ENCODE data around the gene IQCH. TPM values are rescaled to one million over a fixed set of nuclear protein-coding genes. Genes with fewer than 3 reads are reported as not detected.

Gene IQCH
- 2.5 and 2.8 TPM in 2 replicates for total RNA-seq
- long read RNA-seq, partial matches to known transcripts = 1 of 14 reads
- long read RNA-seq, other reads (novel, unspliced or antisense) = 12 of 14 reads

DNA sequence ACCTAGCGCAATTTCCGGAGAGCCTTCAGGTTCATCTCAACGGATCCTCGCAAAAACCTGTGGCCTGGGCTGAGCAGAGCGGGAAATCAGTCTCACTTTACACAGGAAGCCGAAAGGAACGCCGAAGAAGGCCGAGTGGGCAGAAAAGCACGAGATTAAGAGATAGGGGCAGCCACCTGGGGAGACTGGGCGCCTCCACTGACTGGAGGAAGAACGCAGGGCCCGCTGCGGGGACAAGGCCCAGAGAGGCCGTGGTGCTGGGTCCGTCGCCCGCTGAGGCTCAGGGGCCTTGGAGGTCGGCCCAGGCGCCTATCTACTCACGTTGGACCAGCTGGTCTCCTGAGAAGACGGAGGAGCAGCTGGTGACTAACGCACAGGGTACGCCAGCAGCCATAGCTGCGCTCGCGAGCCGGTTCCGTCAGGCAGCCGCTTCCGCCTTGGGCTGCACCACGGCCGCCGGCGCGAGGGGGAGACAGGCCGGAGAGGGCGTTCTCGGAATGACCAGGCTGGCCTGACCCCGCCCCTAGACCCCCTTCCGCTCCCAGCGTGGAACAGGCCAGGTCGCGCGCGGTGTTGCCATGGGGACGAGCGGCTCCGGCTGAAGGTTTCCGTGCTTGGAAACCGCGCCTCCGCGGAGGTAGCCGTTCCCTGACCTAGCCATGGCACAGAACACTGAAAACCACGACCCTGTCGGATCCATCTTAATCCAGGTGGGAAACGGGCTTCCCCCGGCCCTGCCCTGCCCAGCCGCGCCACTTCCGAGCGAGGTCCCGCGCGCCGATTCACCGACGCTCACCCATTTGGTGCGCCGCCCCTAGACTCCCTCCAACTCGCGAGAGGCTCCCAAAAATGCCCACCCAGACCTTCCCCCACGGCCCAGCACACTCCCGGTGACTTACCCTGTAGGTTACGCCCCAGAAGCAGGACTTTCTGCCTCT is at the start of gene IQCH, which contains the start of gene AAGAB:
TSS of gene IQCH (plus strand) at position 549 of the 938 bp plus-strand sequence. CDS start at position 660, 111 bp downstream.
TSS of gene AAGAB (minus strand) at position 424 of the 938 bp plus-strand sequence. CDS start at position 394, 30 bp downstream.
- DNase-seq (ENCODE audit: low read depth, low spot score) = peak; percentile 99
- H3K4me1 Mint-ChIP-seq = peaks cover 22% of the 10 kb centered on the region
- H3K27me3 Mint-ChIP-seq (ENCODE audit: low read depth) = peaks cover 17% of the 10 kb centered on the region
- H3K27ac Mint-ChIP-seq (ENCODE audit: unreplicated experiment) = peak within 1 kb of the TSS; percentile 98
- no peaks in the 10 kb centered on the region for H3K9me3 Mint-ChIP-seq
- H3K4me3 Mint-ChIP-seq = peak within 1 kb of the TSS; percentile 98
- peaks cover 2% of the 10 kb centered on the region for H3K36me3 Mint-ChIP-seq (ENCODE audit: low read depth)
- TF ChIP-seq, protein P1, sequence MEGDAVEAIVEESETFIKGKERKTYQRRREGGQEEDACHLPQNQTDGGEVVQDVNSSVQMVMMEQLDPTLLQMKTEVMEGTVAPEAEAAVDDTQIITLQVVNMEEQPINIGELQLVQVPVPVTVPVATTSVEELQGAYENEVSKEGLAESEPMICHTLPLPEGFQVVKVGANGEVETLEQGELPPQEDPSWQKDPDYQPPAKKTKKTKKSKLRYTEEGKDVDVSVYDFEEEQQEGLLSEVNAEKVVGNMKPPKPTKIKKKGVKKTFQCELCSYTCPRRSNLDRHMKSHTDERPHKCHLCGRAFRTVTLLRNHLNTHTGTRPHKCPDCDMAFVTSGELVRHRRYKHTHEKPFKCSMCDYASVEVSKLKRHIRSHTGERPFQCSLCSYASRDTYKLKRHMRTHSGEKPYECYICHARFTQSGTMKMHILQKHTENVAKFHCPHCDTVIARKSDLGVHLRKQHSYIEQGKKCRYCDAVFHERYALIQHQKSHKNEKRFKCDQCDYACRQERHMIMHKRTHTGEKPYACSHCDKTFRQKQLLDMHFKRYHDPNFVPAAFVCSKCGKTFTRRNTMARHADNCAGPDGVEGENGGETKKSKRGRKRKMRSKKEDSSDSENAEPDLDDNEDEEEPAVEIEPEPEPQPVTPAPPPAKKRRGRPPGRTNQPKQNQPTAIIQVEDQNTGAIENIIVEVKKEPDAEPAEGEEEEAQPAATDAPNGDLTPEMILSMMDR (conservative IDR thresholded peaks at IDR 0.05) = no peak

DNA sequence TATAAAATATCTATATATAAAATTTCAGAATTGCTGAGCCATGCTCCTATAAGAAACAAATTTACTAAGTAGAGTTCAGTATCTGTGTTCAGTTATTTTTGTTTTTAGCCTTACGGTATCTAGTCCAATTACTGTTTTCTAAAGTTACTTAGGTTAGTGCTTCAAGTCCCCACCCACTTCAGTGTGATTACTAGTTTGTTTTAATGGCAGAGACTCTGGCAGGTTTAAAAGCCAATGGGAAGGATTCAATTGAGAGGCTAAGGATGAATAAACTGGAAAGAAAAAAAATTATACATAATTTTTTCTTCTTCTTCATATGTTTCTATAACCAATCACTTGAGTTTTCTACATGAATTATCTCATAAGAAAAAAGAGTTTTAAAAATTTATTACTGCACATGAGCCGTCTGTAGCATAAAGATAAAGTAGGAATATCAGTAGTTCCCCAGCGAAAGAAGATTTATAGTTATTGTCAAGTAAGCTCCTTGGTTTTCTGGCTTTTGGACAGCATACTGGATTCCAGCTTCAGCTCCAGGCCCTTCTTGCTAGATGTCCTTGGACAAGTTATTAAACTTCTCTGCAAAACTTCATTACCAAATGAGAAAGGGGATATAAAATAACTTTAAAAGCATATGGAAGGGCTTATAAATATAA is 46.9 kb upstream of the IQCH start:
- H3K4me1 Mint-ChIP-seq = no peaks in the 10 kb centered on the region
- peaks cover 14% of the 10 kb centered on the region for H3K36me3 Mint-ChIP-seq (ENCODE audit: low read depth)
- TF ChIP-seq, protein P1 (conservative IDR thresholded peaks at IDR 0.05) = no peak
- H3K9me3 Mint-ChIP-seq = no peaks in the 10 kb centered on the region
- H3K27me3 Mint-ChIP-seq (ENCODE audit: low read depth) = no peaks in the 10 kb centered on the region
- no peak for DNase-seq (ENCODE audit: low read depth, low spot score)
- H3K4me3 Mint-ChIP-seq = no peak overlapping the region
- no peak overlapping the region for H3K27ac Mint-ChIP-seq (ENCODE audit: unreplicated experiment)

- H3K4me1 Mint-ChIP-seq = no peaks in the 10 kb centered on the region
- H3K36me3 Mint-ChIP-seq (ENCODE audit: low read depth) = peaks cover 14% of the 10 kb centered on the region
- DNase-seq (ENCODE audit: low read depth, low spot score) = no peak
- H3K27ac Mint-ChIP-seq (ENCODE audit: unreplicated experiment) = no peak overlapping the region
- H3K4me3 Mint-ChIP-seq = no peak overlapping the region
- H3K9me3 Mint-ChIP-seq = no peaks in the 10 kb centered on the region
- TF ChIP-seq, protein P1 (conservative IDR thresholded peaks at IDR 0.05) = no peak
- H3K27me3 Mint-ChIP-seq (ENCODE audit: low read depth) = no peaks in the 10 kb centered on the region
These were observed 46.2 kb upstream of the IQCH start for GRCh38 chr15:67208396-67208795.

DNA sequence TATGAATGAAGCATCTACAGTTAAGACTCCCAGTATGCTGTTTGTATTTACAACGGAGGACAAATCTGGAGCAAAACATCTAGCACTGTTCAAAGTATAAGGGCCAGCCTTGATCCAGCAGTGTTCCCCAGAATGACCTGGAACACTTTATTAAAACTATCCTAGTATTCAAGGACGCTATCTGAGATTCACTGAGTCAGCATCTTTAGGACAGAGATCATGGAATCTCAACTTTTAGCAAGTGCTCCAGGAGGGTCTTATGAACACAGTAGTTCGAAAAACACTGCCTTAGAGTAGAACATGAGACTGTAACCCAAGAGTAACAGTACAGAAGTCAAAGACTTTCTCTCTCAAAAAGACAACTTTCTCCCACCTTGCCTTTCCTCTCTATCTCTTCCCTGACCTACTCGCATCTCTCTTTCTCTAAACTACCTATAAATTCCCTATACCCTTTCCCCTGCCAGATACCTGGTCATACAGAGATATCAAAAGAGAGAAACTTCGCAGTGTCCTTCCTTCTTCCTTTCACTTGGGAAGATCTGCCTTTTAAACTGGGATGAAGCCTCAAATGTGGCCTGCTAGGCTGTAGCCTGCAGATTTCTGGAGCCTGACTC is 43.9 kb upstream of the IQCH start:
- DNase-seq (ENCODE audit: low read depth, low spot score) = no peak
- peak overlapping the region; percentile 45 for H3K27ac Mint-ChIP-seq (ENCODE audit: unreplicated experiment)

More for the DNA sequence above, 43.9 kb upstream of the IQCH start:
- peaks cover 11% of the 10 kb centered on the region for H3K36me3 Mint-ChIP-seq (ENCODE audit: low read depth)
- H3K9me3 Mint-ChIP-seq = no peaks in the 10 kb centered on the region
- H3K4me1 Mint-ChIP-seq = no peaks in the 10 kb centered on the region
- TF ChIP-seq, protein P1 (conservative IDR thresholded peaks at IDR 0.05) = no peak
- H3K4me3 Mint-ChIP-seq = no peak overlapping the region
- H3K27me3 Mint-ChIP-seq (ENCODE audit: low read depth) = no peaks in the 10 kb centered on the region

All from neural crest cell (in vitro differentiated cells).